Spleen (tissue), 7 donors: ENCODE data around the gene HMX3.

Source experiments
- POLR2AphosphoS5 ChIP-seq, 3 donors: sonication (generic); formaldehyde crosslinking; IDR thresholded peaks; one replicate each; pipeline ENCODE4 v1.5.1; 2017; ENCODE audit warnings: antibody characterized with exemption in 3 of 3
- TF ChIP-seq, protein P1 (sequence below), 11 experiments: fragments of 200-600 bp in 7 of 11; fragments of 450-650 bp in 4 of 11; sonication (generic) in 4 of 11; IDR thresholded peaks in 8 of 11; conservative IDR thresholded peaks in 3 of 11; 1 replicate in 7 of 11; 2 replicates in 4 of 11; pipeline versions ENCODE4 v1.4.0 to v1.8.0; 2016 to 2021; ENCODE audit warnings: antibody characterized with exemption in 11 of 11, inconsistent platforms in 4 of 11, mild to moderate bottlenecking in 1 of 11
- donor health status: DM: no; HTN: no; CAD: no; lungs with moderate emphysema.
- donor health status: DM: no; HTN: no; CAD: no.
- donor health status: DM: no; HTN: no; CAD: no.

GRCh38 chr10:123141791-123142700 is 6.3 kb downstream of the HMX3 start:
- TF ChIP-seq, protein P1, sequence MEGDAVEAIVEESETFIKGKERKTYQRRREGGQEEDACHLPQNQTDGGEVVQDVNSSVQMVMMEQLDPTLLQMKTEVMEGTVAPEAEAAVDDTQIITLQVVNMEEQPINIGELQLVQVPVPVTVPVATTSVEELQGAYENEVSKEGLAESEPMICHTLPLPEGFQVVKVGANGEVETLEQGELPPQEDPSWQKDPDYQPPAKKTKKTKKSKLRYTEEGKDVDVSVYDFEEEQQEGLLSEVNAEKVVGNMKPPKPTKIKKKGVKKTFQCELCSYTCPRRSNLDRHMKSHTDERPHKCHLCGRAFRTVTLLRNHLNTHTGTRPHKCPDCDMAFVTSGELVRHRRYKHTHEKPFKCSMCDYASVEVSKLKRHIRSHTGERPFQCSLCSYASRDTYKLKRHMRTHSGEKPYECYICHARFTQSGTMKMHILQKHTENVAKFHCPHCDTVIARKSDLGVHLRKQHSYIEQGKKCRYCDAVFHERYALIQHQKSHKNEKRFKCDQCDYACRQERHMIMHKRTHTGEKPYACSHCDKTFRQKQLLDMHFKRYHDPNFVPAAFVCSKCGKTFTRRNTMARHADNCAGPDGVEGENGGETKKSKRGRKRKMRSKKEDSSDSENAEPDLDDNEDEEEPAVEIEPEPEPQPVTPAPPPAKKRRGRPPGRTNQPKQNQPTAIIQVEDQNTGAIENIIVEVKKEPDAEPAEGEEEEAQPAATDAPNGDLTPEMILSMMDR (IDR thresholded peaks at IDR 0.05 in 8 of 11, conservative IDR thresholded peaks at IDR 0.05 in 3 of 11) = no peak
- TF ChIP-seq POLR2AphosphoS5 (IDR thresholded peaks at IDR 0.05) = no peak
